ENCODE data around the gene THRA. TPM values are rescaled to one million over a fixed set of nuclear protein-coding genes. Genes with fewer than 3 reads are reported as not detected.

The THRA gene
- total RNA-seq, 2 experiments from 2014 or later, result 5.9 to 8.3 TPM

DNA sequence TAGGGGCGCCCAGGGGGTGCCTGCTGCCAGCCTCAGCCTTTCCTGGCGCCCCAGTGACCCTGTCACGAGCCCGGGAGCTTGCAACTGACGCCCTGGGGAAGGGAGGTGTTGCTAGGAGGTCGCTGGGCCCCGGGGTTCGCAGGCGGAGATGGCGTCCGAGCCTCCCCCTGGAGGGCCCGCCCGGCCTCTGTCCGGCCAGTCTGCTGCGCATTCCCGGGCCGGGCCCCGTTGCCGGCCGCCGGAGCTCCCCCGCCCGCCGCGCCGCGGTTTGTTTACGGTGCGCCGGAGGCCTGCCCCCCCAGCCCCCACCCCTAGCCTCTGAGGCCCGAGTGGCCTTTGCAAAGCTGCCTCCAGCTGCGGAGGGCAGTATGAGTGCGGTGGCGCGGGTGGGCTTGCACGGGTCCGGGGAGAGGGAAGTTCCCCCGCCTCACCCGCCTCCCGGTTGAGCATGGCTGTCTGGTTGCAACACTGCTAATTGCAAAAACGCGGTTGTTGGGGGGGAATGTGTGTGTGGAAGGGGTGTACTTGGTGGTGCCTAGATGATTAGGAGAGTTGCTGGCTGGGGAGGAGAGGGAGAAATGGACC, 514 bp downstream of the THRA start:
- ATAC-seq, result peak; percentile 35
- peak overlapping the region; percentile 80 for H3K4me3 Mint-ChIP-seq
- no peaks in the 10 kb centered on the region for H3K36me3 Mint-ChIP-seq
- peaks cover 28% of the 10 kb centered on the region for H3K4me1 Mint-ChIP-seq
- CTCF ChIA-PET, result interaction anchor here (0.6 to 7.0 kb wide), 12 partner anchors 9 to 105 kb away, joined by 3 to 85 read pairs (median 4); partner anchors contain the start of gene MED24
- peak; percentile 50 for DNase-seq
- H3K27ac Mint-ChIP-seq, result no peak overlapping the region
- H3K9me3 Mint-ChIP-seq (ENCODE audit: low read depth), result no peaks in the 10 kb centered on the region
- peaks cover 23% of the 10 kb centered on the region for H3K27me3 Mint-ChIP-seq

DNA sequence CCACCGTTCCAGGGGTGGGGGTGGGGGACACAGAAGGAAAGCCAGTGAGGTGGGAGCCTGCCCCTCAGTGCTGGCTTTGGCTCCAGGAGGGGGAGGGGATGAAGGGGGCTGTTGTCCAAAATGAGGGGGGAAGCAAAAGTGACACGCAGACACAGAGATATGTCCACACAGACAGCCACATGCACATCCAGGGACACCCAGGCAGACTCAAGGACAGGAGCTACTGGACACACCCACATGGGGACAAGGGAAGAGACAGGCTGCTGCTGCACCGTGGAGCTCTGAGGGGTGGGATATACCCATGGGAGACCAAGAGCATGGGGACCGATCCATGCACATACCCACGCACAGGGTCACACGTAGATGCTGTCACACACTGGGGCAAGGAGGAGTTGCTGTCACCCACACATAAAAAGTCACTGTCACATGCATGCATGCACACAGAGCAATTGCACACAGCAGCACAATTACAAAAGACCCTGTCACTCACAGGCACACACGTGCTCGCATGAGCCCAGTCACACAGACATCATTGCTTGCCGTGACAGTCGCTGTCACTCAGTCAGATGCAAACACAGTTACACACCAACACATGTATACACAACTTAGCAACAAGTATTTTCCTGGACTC, 1.3 kb downstream of the THRA start:
- Mint-ChIP-seq H3K9me3 (ENCODE audit: low read depth) (no peaks in the 10 kb centered on the region), H3K4me3 (peak overlapping the region; percentile 80), H3K36me3 (no peaks in the 10 kb centered on the region), H3K4me1 (peaks cover 35% of the 10 kb centered on the region), H3K27me3 (peaks cover 23% of the 10 kb centered on the region), H3K27ac (no peak overlapping the region)
- DNase-seq (no peak), ATAC-seq (no peak)
- CTCF ChIA-PET, result interaction anchor here (1.0 to 7.0 kb wide), 13 partner anchors 10 to 104 kb away, joined by 3 to 85 read pairs (median 4); partner anchors contain the start of gene MED24

DNA sequence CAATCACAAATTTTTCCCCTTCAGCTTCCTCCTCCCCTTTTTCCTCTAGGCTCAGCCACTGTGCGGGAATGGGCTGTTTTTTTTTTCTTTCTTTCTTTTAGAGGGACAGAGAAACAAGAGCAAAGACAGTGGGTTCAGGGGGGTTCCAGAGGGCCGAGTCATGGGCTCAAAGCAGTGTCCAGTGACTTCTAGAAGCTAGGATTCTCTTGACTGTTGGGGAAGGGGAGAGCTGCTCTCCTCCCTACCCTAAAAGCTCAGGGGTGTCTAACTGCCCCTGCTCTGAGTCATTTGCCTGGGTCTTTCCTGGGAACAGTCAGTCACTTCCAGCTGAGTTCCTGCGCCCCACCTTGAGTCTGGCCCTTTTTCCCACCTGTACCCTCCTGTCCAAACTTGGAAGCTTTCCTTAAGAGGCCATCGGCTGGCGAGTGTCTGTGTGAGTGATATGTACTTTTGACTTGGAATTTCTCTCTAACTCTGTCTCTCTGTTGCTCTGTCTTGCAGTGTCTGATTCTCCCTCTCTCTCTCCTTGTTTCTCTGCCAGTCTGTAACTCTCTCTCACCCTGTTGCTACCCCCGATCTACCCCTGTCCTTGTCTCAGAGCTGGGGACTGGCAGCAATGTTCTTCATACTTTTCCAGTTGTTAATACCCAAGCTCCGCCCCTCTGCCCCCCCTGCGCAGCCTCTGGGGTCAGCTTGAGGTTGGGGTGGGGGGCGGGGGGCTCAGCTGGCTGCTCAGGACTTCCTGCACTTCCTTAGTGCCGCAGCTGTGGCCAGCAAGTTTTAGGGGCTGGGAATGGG, 2.4 kb downstream of the THRA start:
- Mint-ChIP-seq H3K27ac (no peak overlapping the region), H3K9me3 (ENCODE audit: low read depth) (no peaks in the 10 kb centered on the region), H3K27me3 (peaks cover 23% of the 10 kb centered on the region), H3K36me3 (no peaks in the 10 kb centered on the region), H3K4me3 (no peak overlapping the region), H3K4me1 (peaks cover 46% of the 10 kb centered on the region)
- no peak for DNase-seq
- CTCF ChIA-PET, result interaction anchor here (0.7 to 7.0 kb wide), 11 partner anchors 9 to 127 kb away, joined by 3 to 85 read pairs (median 4); partner anchors contain the start of genes MED24 and NR1D1
- ATAC-seq, result no peak

DNA sequence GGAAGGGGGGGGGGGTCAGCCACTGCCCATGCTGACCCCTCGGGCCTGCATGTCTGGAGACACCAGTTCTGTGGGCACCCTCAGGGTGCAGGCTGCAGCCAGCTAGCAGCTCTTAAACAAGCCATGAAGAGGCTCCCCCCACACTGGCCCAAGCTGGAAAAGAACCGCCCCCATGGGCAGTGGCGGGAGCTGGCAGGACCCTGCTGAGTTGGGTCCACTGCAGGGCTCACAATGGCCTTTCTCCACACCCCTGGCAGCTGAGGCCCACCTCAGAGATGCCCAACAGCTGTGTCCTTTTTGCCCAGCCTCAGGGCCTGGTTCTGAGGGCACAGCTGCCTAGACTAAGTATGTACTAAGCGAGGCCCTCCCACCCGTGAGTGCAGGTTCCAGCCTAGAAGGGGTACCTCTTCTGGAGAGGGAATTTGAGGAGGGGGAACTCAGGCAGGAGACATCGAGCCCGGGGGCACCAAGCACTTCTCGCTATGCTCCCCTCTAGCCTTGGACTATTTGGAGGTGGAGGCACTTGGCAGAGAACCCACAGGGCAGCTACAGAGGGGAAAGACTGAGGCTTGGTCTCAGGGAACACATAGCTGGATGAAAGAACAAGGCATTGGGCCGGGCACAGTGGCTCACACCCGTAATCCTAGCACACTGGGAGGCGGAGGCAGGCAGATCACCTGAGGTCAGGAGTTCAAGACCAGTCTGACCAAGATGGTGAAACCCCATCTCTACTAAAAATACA, 3.2 kb downstream of the THRA start:
- CTCF ChIA-PET, result interaction anchor here (0.7 to 7.0 kb wide), 9 partner anchors 8 to 102 kb away, joined by 3 to 85 read pairs (median 5); partner anchors contain the start of gene NR1D1
- ATAC-seq (no peak), DNase-seq (no peak)
- peaks cover 47% of the 10 kb centered on the region for H3K4me1 Mint-ChIP-seq
- H3K27ac Mint-ChIP-seq, result no peak overlapping the region
- no peaks in the 10 kb centered on the region for H3K9me3 Mint-ChIP-seq (ENCODE audit: low read depth)
- H3K4me3 Mint-ChIP-seq, result no peak overlapping the region
- no peaks in the 10 kb centered on the region for H3K36me3 Mint-ChIP-seq
- H3K27me3 Mint-ChIP-seq, result peaks cover 20% of the 10 kb centered on the region

DNA sequence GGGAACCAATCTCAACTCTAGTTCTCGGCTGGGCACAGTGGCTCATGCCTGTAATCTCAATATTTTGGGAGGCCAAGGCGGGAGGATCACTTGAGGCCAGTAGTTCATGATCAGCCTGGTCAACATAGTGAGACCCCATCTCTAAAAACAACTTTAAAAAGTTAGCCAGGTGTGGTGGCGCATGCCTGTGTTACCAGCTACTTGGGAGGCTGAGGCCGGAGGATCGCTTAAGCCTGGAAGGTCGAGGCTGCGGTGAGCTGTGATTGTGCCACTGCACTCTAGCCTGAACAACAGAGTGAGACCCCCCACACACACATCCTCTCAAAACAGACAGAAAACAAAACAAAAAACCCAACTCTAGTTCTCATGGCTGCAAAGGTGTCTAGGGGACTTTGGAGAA, 4.9 kb downstream of the THRA start:
- H3K4me3 Mint-ChIP-seq, result peak overlapping the region; percentile 81
- no peaks in the 10 kb centered on the region for H3K9me3 Mint-ChIP-seq (ENCODE audit: low read depth)
- DNase-seq (no peak), ATAC-seq (no peak)
- peak overlapping the region; percentile 89 for H3K27ac Mint-ChIP-seq
- CTCF ChIA-PET, result interaction anchor here (1.3 to 7.0 kb wide), 5 partner anchors 7 to 41 kb away, joined by 3 to 85 read pairs (median 10); partner anchors contain the start of gene MED24
- H3K27me3 Mint-ChIP-seq, result peaks cover 5% of the 10 kb centered on the region
- peaks cover 39% of the 10 kb centered on the region for H3K4me1 Mint-ChIP-seq
- H3K36me3 Mint-ChIP-seq, result no peaks in the 10 kb centered on the region

DNA sequence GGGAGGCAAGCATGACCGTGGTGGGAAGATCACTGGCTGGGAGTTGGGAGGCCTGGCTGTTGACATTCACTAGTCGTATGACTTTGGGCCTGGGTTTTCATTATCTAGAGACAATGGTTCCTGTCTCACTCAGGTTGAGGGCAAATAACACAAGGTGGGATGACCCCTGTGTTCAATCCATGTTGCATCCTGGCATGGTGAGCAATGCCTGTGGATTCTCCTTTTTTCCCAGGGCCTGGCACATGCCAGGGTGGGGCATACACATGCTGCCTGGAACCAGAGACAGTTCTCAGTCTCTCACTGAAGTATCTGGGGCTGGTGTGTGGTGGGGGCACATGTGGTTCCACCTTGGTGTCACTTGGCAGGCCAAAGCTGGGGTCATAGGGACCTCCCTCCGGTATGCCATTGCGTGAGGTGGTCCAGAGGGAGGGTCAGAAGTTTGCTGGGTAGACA, 5.4 kb downstream of the THRA start:
- H3K27me3 Mint-ChIP-seq, result peaks cover 5% of the 10 kb centered on the region
- DNase-seq (no peak), ATAC-seq (no peak)
- no peaks in the 10 kb centered on the region for H3K36me3 Mint-ChIP-seq
- no peaks in the 10 kb centered on the region for H3K9me3 Mint-ChIP-seq (ENCODE audit: low read depth)
- peak overlapping the region; percentile 81 for H3K4me3 Mint-ChIP-seq
- peaks cover 39% of the 10 kb centered on the region for H3K4me1 Mint-ChIP-seq
- CTCF ChIA-PET, result interaction anchor here (0.6 to 7.0 kb wide), 8 partner anchors 6 to 45 kb away, joined by 3 to 85 read pairs (median 5); partner anchors contain the start of gene MED24
- H3K27ac Mint-ChIP-seq, result peak overlapping the region; percentile 89

DNA sequence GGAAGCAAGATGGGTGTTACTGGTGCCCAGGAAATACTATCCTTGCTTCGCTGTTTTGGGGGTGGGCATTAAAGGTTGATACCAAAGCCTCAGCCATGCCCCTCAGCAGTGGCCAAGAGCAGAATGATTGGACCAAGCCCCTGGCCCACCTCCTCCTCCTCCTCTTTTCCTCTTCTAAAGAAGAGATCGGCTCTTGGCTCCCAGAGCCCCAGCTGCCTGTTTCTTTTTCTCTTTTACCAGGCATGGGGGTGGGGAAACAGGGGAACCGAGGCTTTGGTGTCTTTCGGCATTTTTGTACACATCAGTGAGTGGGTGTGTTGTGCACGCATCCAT, 5.8 kb downstream of the THRA start:
- Mint-ChIP-seq H3K27ac (peak overlapping the region; percentile 89), H3K4me3 (peak overlapping the region; percentile 81), H3K27me3 (peaks cover 5% of the 10 kb centered on the region), H3K9me3 (ENCODE audit: low read depth) (no peaks in the 10 kb centered on the region), H3K4me1 (peaks cover 37% of the 10 kb centered on the region), H3K36me3 (no peaks in the 10 kb centered on the region)
- CTCF ChIA-PET, result interaction anchor here (0.6 to 3.3 kb wide), 7 partner anchors 10 to 44 kb away, joined by 3 to 20 read pairs (median 5); partner anchors contain the start of gene MED24
- DNase-seq, result no peak
- peak; percentile 35 for ATAC-seq

DNA sequence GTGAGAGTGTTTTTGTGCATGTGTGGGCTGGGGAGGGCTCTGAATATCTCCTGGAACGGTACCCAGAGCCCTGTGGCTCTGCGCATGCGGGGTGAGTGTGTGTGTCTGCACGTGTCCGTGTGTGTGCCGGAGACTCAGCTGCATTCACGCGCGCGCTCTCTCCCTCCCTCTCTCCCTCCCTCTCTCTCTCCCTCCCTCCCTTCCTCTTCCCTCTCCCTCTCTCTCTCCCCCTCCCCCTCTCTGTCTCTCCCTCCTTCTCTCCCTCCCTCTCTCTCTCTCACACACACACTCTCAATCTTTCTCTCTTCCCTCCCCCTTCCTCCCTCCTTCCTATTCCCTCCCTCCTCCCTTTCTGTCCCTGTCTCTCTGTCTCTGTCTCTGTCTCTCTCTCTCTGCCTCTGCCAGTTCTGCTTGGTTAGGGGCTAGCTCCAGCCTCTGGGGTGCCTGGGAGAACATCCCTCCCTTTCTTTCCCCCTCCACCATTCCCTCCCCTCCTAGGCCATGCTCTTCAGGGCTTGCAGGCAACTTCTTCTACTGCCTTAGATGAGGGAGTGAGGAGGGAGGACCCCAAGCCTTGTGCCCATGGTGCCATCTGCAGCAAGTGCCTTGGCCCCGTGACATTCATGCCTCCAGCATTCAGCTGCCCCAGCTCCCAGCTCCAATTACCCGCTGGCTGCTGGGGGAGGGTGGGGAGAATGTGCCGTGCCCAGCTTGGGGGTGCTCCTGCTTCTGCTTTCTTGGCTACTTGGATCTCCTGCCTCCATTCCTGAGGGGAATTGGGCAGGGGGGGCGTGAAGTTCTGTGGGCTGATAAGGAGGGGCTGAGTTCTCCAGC, 6.4 kb downstream of the THRA start:
- Mint-ChIP-seq H3K4me3 (peak overlapping the region; percentile 81), H3K4me1 (peaks cover 33% of the 10 kb centered on the region), H3K36me3 (no peaks in the 10 kb centered on the region), H3K27me3 (peaks cover 1% of the 10 kb centered on the region), H3K9me3 (ENCODE audit: low read depth) (no peaks in the 10 kb centered on the region), H3K27ac (peak overlapping the region; percentile 89)
- CTCF ChIA-PET, result interaction anchor here (0.6 to 3.3 kb wide), 18 partner anchors 9 to 111 kb away, joined by 3 to 20 read pairs (median 4); partner anchors contain the start of genes CSF3 and MED24
- ATAC-seq (peak; percentile 83), DNase-seq (peak; percentile 84)

DNA sequence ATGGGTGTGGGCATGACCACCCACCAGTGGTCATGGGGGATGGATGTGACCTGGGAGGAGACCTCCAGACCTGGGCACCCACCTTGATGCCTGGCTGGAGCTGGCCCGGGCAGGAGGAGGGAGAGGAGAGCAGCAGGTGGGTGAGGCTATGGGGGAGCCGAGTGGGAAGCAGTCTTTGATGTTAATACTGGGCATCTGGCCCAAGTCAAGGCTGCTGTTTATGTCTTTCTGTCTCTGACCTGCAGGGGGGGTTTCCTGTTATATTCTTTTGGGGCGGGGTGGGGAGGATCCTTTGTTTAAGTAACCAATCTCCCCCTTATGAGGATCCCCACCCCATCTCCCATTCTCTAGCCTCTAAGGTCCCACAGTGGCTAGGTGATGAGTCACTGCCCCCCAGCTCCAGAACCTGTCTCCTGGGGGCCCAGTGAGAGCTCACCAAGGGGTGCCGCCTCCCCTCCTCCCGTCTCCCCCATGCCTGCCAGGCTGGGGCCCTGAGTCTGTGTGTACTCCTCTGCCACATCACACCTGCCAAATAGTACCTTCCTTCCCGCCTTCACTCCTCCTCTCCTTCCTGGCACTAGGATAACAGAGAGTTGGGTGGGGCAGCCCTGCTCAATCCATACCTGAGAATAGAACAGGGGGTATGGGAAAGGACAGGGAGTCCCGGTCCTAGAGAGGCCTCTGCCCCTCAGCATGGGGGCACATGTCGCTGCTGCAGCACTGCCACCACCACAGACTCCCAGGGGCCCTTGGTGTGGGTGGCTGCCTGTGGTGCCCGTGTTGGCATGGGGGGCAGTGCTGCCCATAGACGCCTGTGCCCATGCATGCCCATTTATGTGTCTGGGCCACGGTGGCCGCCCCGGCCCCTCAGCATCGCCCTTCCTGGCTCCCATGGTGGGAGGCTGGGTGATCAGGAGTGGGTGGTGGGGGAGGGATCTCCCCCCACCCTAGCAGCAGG, 7.3 kb downstream of the THRA start:
- DNase-seq, result peak; percentile 57
- H3K4me1 Mint-ChIP-seq, result peaks cover 29% of the 10 kb centered on the region
- no peaks in the 10 kb centered on the region for H3K9me3 Mint-ChIP-seq (ENCODE audit: low read depth)
- no peak overlapping the region for H3K4me3 Mint-ChIP-seq
- H3K27ac Mint-ChIP-seq, result peak overlapping the region; percentile 89
- H3K27me3 Mint-ChIP-seq, result no peaks in the 10 kb centered on the region
- H3K36me3 Mint-ChIP-seq, result no peaks in the 10 kb centered on the region
- ATAC-seq, result peak; percentile 52
- CTCF ChIA-PET, result interaction anchor here (0.9 to 3.3 kb wide), 14 partner anchors 8 to 112 kb away, joined by 3 to 20 read pairs (median 4); partner anchors contain the start of genes CSF3 and MED24

DNA sequence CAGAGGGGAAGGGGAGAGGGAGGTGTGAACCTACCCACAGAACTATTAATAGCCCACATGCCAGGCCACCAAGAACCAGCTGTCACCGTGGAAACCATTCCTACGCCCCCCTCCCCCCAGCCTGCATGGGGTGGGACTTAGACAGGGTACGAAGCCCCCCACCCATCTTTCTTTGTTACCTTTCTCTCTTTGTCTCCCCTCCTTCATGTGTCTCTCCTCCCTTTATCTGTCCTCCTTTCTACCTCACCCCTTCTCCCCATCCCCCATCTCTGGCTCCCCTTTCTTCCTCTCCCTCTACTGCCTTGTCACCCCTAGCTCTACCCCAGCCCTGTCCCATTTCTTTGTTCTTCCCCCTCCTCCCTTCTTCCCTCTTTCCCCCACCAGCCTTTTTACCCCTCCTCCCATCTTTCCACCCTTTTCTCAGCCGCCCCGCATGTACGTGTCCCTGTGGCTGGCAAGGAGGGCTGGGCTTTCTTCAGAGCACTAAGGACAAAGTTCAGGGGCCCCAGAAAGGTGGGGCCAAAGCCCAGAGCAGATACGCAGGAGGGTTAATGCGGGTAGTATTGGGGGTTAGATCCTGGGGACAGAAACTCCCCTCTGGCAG, 8.0 kb downstream of the THRA start:
- Mint-ChIP-seq H3K36me3 (no peaks in the 10 kb centered on the region), H3K27me3 (no peaks in the 10 kb centered on the region), H3K4me3 (no peak overlapping the region), H3K27ac (no peak overlapping the region), H3K9me3 (ENCODE audit: low read depth) (no peaks in the 10 kb centered on the region), H3K4me1 (peaks cover 34% of the 10 kb centered on the region)
- DNase-seq (no peak), ATAC-seq (no peak)
- CTCF ChIA-PET, result interaction anchor here (1.2 to 3.3 kb wide), 4 partner anchors 15 to 43 kb away, joined by 4 to 20 read pairs (median 10); partner anchors contain the start of gene MED24

Measured in activated CD8-positive, alpha-beta memory T cell treated with anti-CD3 and anti-CD28 coated beads, Interleukin-2, amount 10 ng/mL, durations not matched to agents 7 days and 5 days (primary cell).